Body of pancreas (tissue), 4 donors: ENCODE results near the gene KANK2. TPM values are rescaled to one million over a fixed set of nuclear protein-coding genes. Genes with fewer than 3 reads are reported as not detected.

Source experiments
- ATAC-seq: fragments of 150-250 bp; one replicate; pipeline ENCODE4 v1.9.1; 2016
- DNase-seq, 4 donors: peaks; one replicate each; pipeline ENCODE4 v3.0.0-alpha.2; 2019
- H3K27ac ChIP-seq, 4 donors: fragments of 200-600 bp; sonication (generic); 1 replicate in 3 of 4; 2 replicates in 1 of 4; pipeline versions ENCODE4 v1.5.1 to v1.6.1; 2016 to 2019; ENCODE audit warnings: mild to moderate bottlenecking in 1 of 4, mixed read lengths in 1 of 4, moderate library complexity in 1 of 4
- H3K27me3 ChIP-seq, 2 donors: fragments of 200-600 bp; sonication (generic); one replicate each; pipeline ENCODE4 v1.6.0; 2016; ENCODE audit warnings: mild to moderate bottlenecking in 1 of 2
- H3K36me3 ChIP-seq, 2 donors: fragments of 200-600 bp; sonication (generic); replicated peaks in 1 of 2; 2 replicates each; pipeline ENCODE4 v1.5.1; 2016; ENCODE audit warnings: low read depth in 2 of 2; ENCODE audit not compliant: insufficient read depth in 1 of 2
- H3K4me1 ChIP-seq: fragments of 200-600 bp; sonication (generic); one replicate; pipeline ENCODE4 v1.6.0; 2016
- H3K4me3 ChIP-seq, 2 donors: fragments of 200-600 bp; sonication (generic); 1 replicate in 1 of 2; 2 replicates in 1 of 2; pipeline ENCODE4 v1.5.1; 2016 to 2019
- H3K9me3 ChIP-seq, 3 donors: fragments of 200-600 bp; sonication (generic); 1 replicate in 2 of 3; 2 replicates in 1 of 3; pipeline ENCODE4 v1.5.1; 2016
- POLR2A ChIP-seq, 3 donors: fragments of 450-650 bp; IDR thresholded peaks; one replicate each; pipeline ENCODE4 v1.6.1; 2016; ENCODE audit warnings: antibody characterized with exemption in 3 of 3, mild to moderate bottlenecking in 2 of 3
- WGBS, 2 donors: methylation state at CpG; one replicate each; pipeline ENCODE4 v1.1.5; 2017; 5-methylcytosine and 5-hydroxymethylcytosine counted together
- intact Hi-C: fragments of 100-400 bp; cut with DNase I; formaldehyde crosslinking; loops from one replicate; pipeline ENCODE4 v1.15.1; 2023
- total RNA-seq, 2 donors: library from RNA; depleted of rRNA; stranded (reverse); fragments of >200 nt; gene quantifications; one replicate each; pipeline ENCODE4 v1.1.0, GENCODE V29; 2016
- TF ChIP-seq, protein P1 (sequence below), 7 experiments: fragments of 450-650 bp in 4 of 7; fragments of 200-600 bp in 3 of 7; sonication (generic) in 3 of 7; IDR thresholded peaks; one replicate each; pipeline ENCODE4 v1.5.1; 2016 to 2019; ENCODE audit warnings: antibody characterized with exemption in 7 of 7

The KANK2 gene
- total RNA-seq, 2 donors from 2014 or later = 133 to 165 TPM

DNA sequence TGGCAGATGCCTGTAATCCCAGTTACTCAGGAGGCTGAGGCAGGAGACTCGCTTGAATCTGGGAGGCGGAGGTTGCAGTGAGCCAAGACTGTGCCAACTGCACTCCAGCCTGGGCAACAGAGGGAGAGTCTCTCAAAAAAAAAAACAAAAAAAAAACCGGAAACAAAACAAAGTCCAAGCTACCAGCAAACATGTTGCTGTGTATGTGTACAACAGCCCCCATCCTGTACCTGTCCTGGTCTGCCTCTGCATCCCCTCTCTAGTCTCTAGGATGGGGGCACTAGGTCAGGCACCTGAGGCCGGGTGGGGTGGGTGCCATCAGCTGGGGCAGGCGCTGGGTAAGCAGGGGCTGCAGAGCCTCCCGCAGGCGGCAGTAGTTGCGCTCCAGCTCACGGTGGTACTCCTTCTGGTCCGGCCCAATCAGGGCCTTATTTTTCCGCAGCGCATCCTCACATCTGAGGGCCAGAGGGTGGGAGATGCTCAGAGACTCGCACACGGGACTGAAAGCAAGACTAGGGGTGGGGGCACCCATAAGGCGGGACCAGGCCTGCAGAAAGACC lies 2.8 kb upstream of the KANK2 start:
- peaks cover 56% of the 10 kb centered on the region for H3K4me1 ChIP-seq

DNA sequence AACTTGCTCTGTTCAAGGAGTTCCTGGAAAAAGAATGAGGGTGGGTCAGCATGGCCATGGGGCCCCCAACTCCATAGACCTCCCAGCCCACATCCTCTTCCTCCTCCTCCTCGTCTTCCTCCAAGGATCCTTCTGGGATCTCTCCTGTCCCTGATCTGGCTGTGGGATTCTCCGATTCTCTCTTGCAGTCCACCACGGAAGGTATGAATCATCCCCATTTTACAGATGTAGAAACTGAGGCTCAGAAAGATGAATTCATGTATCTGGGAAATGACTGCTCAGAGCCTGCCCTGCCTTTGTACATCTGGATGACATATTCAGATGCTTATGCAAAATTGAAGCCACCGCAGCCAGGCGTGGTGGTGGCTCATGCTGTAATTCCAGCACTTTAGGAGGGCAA lies 2.2 kb upstream of the KANK2 start:
- no peaks in the 10 kb centered on the region for H3K9me3 ChIP-seq
- H3K36me3 ChIP-seq = no peaks in the 10 kb centered on the region
- no peaks in the 10 kb centered on the region for H3K27me3 ChIP-seq
- ATAC-seq (no peak), DNase-seq (no peak)
- H3K4me1 ChIP-seq = peaks cover 56% of the 10 kb centered on the region
- H3K27ac ChIP-seq = peak overlapping the region in 1 of 4 donors; percentile 88
- TF ChIP-seq, protein P1, sequence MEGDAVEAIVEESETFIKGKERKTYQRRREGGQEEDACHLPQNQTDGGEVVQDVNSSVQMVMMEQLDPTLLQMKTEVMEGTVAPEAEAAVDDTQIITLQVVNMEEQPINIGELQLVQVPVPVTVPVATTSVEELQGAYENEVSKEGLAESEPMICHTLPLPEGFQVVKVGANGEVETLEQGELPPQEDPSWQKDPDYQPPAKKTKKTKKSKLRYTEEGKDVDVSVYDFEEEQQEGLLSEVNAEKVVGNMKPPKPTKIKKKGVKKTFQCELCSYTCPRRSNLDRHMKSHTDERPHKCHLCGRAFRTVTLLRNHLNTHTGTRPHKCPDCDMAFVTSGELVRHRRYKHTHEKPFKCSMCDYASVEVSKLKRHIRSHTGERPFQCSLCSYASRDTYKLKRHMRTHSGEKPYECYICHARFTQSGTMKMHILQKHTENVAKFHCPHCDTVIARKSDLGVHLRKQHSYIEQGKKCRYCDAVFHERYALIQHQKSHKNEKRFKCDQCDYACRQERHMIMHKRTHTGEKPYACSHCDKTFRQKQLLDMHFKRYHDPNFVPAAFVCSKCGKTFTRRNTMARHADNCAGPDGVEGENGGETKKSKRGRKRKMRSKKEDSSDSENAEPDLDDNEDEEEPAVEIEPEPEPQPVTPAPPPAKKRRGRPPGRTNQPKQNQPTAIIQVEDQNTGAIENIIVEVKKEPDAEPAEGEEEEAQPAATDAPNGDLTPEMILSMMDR (IDR thresholded peaks at IDR 0.05) = no peak
- TF ChIP-seq POLR2A (IDR thresholded peaks at IDR 0.05) = no peak
- intact Hi-C loops = no loop called here
- H3K4me3 ChIP-seq = no peak overlapping the region
- WGBS, 2 donors = 83 to 93% methylated on average over 5 of the region's 5 CpGs

More for the DNA sequence above, 2.8 kb upstream of the KANK2 start:
- WGBS, 2 donors = 86 to 87% methylated on average over 15 of the region's 15 CpGs
- TF ChIP-seq, protein P1 (IDR thresholded peaks at IDR 0.05) = no peak
- no peak for TF ChIP-seq POLR2A (IDR thresholded peaks at IDR 0.05)
- Histone ChIP-seq H3K27ac (no peak overlapping the region), H3K4me3 (no peak overlapping the region), H3K27me3 (no peaks in the 10 kb centered on the region), H3K9me3 (no peaks in the 10 kb centered on the region), H3K36me3 (no peaks in the 10 kb centered on the region)
- ATAC-seq (no peak), DNase-seq (no peak)
- intact Hi-C loops = loop anchor here (2.0 to 10.0 kb wide), 2 partner anchors 65 to 165 kb away; no protein-coding TSS in a partner anchor

DNA sequence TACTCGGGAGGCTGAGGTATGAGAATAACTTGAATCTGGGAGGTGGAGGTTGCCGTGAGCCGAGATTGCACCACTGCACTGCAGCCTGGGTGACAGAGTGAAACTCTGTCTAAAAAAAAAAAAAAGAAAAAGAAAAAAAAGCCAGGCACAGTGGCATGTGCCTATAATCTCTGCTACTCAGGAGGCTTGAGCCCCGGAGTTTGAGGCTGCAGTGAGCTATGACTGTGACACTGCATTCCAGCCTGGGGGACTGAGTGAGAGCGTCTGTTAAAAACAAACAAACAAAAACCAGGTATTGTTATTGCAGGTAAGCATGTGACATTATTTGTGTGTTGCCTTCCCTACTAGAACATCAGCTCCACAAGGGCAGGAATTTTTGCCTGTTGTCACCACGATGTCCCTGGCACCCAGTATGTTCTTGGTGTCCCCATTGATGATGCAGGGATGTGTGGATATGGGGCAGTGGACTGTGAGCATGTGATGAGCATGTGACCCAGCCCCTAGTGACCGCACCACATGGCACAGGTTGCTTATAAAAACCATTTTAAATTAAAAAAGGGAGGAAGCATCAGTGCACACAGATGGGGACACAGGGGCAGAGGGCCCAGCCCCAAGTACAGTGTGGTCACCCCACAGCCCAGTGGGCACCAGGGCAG lies 1.6 kb upstream of the KANK2 start:
- WGBS, 2 donors = 67 to 68% methylated on average over 7 of the region's 7 CpGs

DNA sequence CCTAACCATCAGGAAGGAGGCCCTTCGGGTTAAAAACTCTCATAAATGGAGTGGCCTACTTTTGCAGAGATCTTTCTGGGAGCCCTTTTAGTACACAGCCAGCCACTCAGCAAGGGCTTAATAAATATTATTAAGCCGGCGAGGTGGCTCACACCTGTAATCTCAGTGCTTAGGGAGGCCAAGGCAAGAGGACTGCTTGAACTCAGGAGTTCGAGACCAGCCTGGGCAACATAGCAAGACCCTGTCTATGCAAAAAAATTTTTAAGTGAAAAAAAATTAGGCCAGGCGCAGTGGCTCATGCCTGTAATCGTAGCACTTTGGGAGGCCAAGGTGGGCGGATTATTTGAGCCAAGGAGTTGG lies 810 bp upstream of the KANK2 start:
- 68 to 73% methylated on average over 7 of the region's 7 CpGs for WGBS, 2 donors
- ATAC-seq (no peak), DNase-seq (no peak)
- H3K4me1 ChIP-seq = peaks cover 48% of the 10 kb centered on the region
- H3K27me3 ChIP-seq = no peaks in the 10 kb centered on the region
- TF ChIP-seq POLR2A (IDR thresholded peaks at IDR 0.05) = no peak
- TF ChIP-seq, protein P1 (IDR thresholded peaks at IDR 0.05) = no peak
- H3K27ac ChIP-seq = peak overlapping the region; percentile 86 to 91 (median 87)
- no peak overlapping the region for H3K4me3 ChIP-seq
- intact Hi-C loops = no loop called here
- no peaks in the 10 kb centered on the region for H3K9me3 ChIP-seq
- H3K36me3 ChIP-seq = peaks cover 0 to 7% of the 10 kb centered on the region in 2 donors

More for the DNA sequence above, 1.6 kb upstream of the KANK2 start:
- DNase-seq (no peak), ATAC-seq (no peak)
- intact Hi-C loops = no loop called here
- no peak overlapping the region for H3K4me3 ChIP-seq
- no peaks in the 10 kb centered on the region for H3K9me3 ChIP-seq
- H3K4me1 ChIP-seq = peaks cover 55% of the 10 kb centered on the region
- no peaks in the 10 kb centered on the region for H3K36me3 ChIP-seq
- peak overlapping the region in 3 of 4 donors; percentile 86 to 91 (median 88) for H3K27ac ChIP-seq
- H3K27me3 ChIP-seq = no peaks in the 10 kb centered on the region
- TF ChIP-seq POLR2A (IDR thresholded peaks at IDR 0.05) = no peak
- TF ChIP-seq, protein P1 (IDR thresholded peaks at IDR 0.05) = no peak
